Ishikawa (cell line): ENCODE data around the gene IFRD2.

Experiments
- CEBPB ChIP-seq: IDR thresholded peaks from 2 replicates; pipeline ENCODE4 v1.6.1; 2012
- CREB1 ChIP-seq: IDR thresholded peaks from 2 replicates; pipeline ENCODE4 v1.6.1; 2012; ENCODE audit warnings: low read depth
- EGR1 ChIP-seq: IDR thresholded peaks from 2 replicates; pipeline ENCODE4 v1.6.1; 2012
- EP300 ChIP-seq: IDR thresholded peaks from 2 replicates; pipeline ENCODE4 v1.6.1; 2012; ENCODE audit warnings: borderline replicate concordance
- FOXM1 ChIP-seq: IDR thresholded peaks from 2 replicates; pipeline ENCODE4 v1.6.1; 2012; ENCODE audit warnings: low read depth, borderline replicate concordance
- NFIC ChIP-seq: IDR thresholded peaks from 2 replicates; pipeline ENCODE4 v1.6.1; 2012
- RAD21 ChIP-seq: IDR thresholded peaks from 2 replicates; pipeline ENCODE4 v1.6.1; 2012; ENCODE audit warnings: low read depth
- TAF1 ChIP-seq: IDR thresholded peaks from 2 replicates; pipeline ENCODE4 v1.6.1; 2012; ENCODE audit warnings: low read depth, mild to moderate bottlenecking
- TCF12 ChIP-seq: IDR thresholded peaks from 2 replicates; pipeline ENCODE4 v1.6.1; 2012; ENCODE audit warnings: low read depth
- TEAD4 ChIP-seq: IDR thresholded peaks from 2 replicates; pipeline ENCODE4 v1.6.1; 2012
- YY1 ChIP-seq: IDR thresholded peaks from 2 replicates; pipeline ENCODE4 v1.6.1; 2012; ENCODE audit warnings: low read depth
- ZBTB7A ChIP-seq: IDR thresholded peaks from 2 replicates; pipeline ENCODE4 v1.6.1; 2012; ENCODE audit warnings: low read depth
- TF ChIP-seq, protein P1 (sequence below): IDR thresholded peaks from 2 replicates; pipeline ENCODE4 v1.6.1; 2012; ENCODE audit warnings: low read depth, mild to moderate bottlenecking
- TF ChIP-seq, protein P2 (sequence below): IDR thresholded peaks from 2 replicates; pipeline ENCODE4 v1.6.1; 2012
- TF ChIP-seq, protein P3 (sequence below): IDR thresholded peaks from 2 replicates; pipeline ENCODE4 v1.6.1; 2012

IFRD2 gene

DNA sequence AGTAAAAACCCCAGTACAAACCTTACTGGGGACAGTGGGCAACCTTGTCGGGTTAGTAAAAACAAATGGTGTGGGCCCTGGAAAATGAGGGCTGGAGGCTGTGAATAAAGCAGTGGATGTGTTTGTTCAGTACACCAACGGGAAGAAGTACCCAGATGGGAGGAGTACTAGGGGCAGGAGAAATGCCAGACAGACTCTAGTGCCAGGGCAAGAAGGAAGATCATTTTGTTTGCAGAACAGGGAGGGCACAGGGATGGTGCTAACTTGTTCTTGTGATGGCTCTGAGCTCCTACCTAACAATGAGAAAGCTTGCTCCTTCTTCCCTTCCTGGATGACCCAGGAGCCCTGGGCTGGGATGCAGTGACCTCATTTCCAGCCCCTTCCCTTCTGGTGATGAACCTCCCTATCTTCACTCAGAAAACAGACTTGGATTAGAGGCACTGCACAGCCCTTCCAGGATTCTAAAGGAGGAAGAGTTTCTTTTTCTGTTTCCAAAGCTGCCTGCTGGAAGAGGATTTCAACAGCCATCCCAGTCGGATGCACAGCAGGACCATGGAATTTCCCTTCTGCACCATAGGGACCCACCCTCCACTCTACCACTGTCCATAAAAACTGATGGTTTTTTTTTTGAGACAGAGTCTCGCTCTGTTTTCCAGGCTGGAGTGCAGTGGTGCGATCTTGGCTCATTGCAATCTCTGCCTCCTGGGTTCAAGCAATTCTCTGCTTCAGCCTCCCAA is 42.3 kb upstream of the IFRD2 start:
- no peak for TF ChIP-seq TCF12
- TF ChIP-seq, protein P1, sequence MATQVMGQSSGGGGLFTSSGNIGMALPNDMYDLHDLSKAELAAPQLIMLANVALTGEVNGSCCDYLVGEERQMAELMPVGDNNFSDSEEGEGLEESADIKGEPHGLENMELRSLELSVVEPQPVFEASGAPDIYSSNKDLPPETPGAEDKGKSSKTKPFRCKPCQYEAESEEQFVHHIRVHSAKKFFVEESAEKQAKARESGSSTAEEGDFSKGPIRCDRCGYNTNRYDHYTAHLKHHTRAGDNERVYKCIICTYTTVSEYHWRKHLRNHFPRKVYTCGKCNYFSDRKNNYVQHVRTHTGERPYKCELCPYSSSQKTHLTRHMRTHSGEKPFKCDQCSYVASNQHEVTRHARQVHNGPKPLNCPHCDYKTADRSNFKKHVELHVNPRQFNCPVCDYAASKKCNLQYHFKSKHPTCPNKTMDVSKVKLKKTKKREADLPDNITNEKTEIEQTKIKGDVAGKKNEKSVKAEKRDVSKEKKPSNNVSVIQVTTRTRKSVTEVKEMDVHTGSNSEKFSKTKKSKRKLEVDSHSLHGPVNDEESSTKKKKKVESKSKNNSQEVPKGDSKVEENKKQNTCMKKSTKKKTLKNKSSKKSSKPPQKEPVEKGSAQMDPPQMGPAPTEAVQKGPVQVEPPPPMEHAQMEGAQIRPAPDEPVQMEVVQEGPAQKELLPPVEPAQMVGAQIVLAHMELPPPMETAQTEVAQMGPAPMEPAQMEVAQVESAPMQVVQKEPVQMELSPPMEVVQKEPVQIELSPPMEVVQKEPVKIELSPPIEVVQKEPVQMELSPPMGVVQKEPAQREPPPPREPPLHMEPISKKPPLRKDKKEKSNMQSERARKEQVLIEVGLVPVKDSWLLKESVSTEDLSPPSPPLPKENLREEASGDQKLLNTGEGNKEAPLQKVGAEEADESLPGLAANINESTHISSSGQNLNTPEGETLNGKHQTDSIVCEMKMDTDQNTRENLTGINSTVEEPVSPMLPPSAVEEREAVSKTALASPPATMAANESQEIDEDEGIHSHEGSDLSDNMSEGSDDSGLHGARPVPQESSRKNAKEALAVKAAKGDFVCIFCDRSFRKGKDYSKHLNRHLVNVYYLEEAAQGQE = no peak
- no peak for TF ChIP-seq TAF1
- no peak for TF ChIP-seq NFIC
- no peak for TF ChIP-seq CEBPB
- no peak for TF ChIP-seq ZBTB7A
- TF ChIP-seq YY1 = no peak
- no peak for TF ChIP-seq CREB1
- TF ChIP-seq TEAD4 = no peak
- no peak for TF ChIP-seq RAD21
- TF ChIP-seq FOXM1 = no peak
- TF ChIP-seq, protein P2, sequence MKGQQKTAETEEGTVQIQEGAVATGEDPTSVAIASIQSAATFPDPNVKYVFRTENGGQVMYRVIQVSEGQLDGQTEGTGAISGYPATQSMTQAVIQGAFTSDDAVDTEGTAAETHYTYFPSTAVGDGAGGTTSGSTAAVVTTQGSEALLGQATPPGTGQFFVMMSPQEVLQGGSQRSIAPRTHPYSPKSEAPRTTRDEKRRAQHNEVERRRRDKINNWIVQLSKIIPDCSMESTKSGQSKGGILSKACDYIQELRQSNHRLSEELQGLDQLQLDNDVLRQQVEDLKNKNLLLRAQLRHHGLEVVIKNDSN = no peak
- TF ChIP-seq, protein P3, sequence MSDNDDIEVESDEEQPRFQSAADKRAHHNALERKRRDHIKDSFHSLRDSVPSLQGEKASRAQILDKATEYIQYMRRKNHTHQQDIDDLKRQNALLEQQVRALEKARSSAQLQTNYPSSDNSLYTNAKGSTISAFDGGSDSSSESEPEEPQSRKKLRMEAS = no peak
- TF ChIP-seq EGR1 = no peak
- no peak for TF ChIP-seq EP300

DNA sequence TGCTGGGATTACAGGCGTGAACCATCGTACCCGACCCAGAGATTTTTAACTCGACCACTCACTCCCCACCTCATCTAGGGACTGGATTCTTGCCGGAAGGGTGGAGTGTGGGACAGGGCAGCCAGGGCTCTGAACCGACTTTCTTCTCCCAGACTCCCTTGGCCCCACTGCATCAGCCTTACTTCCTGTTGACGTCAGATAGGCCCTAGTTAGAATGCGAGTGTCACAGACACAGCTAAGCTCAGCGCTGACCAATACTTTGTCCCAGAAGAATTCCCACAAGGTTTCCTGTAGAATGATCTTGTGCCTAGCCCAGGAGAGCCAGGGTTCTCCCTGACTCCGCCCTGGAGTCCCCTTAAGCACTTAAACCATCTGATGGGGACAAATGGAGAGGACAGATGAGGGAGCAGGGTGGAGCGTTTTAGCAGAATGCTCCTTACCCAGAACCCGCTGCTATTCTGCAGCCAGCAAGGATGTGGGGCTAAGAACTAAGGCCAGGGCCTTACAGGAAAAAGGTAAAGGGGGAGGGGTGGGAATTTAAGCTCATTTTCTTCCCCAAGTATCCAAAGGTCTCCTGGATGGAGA is 41.6 kb upstream of the IFRD2 start:
- TF ChIP-seq EP300 = no peak
- TF ChIP-seq, protein P3 = no peak
- TF ChIP-seq YY1 = no peak

DNA sequence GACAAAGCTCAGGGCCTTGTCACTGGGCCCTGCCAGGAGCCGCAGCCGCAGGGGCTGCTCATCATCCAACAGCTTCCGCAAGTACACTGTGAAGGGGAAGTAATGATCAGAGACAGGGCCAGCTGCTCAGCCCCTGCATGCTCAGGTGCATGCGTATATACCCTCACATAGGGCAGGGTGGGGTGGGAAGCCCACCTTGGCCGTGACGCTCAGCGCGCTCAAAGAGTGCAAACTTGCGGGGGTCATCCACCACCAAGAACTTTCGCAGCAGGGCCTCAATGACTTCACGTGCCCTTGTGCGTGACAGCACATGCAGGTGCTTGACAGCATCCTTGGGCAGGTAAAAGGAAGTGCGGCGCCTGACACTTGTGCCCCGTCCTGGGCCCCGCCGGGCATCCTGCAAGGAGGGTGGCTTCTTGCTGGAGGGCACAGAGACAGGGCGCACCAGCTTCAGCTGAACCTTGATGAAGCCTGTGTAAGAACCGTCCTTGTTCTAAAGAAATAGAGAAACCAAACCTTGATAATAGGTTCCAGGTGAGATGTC is 39.2 kb upstream of the IFRD2 start:
- TF ChIP-seq EP300 (no peak), CREB1 (no peak), TAF1 (no peak), FOXM1 (no peak), ZBTB7A (no peak), CEBPB (no peak)
- TF ChIP-seq, protein P3 = no peak
- TF ChIP-seq, protein P1 = no peak

DNA sequence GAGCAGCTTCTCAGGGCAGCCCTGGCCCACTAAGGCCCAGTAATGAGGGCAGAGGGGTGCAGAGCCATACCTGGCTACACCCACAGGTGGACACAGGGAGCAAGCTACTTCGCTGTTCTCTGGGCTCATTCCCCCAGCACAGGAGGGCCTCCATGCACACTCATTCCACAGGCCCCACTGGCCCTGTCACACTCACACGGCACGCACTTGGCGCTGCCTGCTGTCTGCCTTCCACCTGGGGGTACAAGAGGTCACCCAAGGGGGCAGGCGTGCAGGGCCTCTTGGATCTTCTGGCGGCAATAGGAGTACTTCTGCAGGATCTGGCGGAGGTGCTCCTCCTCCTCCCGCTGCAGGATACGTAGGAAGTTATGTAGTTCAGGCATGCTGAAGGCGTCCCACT is 38.1 kb upstream of the IFRD2 start:
- TF ChIP-seq NFIC = no peak
- no peak for TF ChIP-seq YY1
- TF ChIP-seq TCF12 = no peak
- no peak for TF ChIP-seq RAD21
- no peak for TF ChIP-seq ZBTB7A
- TF ChIP-seq TAF1 = no peak
- no peak for TF ChIP-seq EP300

DNA sequence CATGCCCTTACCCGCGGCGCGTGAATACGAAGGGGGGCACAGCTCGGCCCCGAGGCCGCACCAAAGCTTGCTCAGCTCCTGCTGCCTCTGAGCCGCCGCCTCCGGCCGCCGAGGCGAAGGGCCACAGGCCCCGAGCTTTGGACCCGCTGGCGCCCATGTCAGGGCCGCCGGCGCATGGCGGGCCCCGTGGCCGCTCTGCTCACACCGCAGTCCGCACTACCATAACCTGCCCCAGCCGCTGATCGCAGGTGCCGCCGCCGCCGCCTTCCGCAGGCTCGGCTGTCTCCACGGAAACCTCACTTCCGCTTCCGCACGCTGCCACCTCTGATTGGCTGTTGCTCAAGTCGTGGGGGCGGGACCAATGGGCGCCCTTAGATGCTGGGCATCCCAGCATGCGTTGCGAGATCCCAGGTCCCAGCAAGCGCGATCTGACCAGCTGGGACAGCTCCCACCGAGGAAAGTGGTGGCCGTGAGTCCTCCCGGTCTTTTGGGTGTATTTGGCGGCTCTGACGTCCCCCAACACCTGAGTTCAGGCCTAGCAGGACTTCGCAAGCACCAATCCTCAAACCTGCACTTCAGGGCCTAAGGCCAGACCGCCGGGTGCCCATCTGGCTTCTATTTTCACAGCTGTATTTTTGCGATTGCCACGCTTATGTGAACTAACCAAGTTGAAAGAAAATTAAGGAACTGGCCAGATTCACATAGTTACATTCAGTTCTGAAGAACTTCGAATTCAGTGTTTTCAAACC is 35.9 kb upstream of the IFRD2 start, which contains the start of gene TUSC2:
Gene TUSC2, minus strand, starts transcription at position 281 of the 749 bp plus-strand sequence. Its CDS starts 124 bp downstream, at position 157.
- TF ChIP-seq, protein P3 = peak; percentile 78
- TF ChIP-seq FOXM1 (no peak), NFIC (no peak), EGR1 (peak; percentile 40; the same call in 1 of the 2 replicates), ZBTB7A (no peak), CEBPB (no peak), CREB1 (peak; percentile 75), YY1 (0 out of 2 replicates have a peak, but pooled peaks have one; percentile 63), TCF12 (0 out of 2 replicates have a peak, but pooled peaks have one; percentile 29), RAD21 (no peak), TEAD4 (no peak), TAF1 (peak; percentile 76; the same call in 1 of the 2 replicates), EP300 (peak; percentile 58)
- TF ChIP-seq, protein P2 = no peak
- TF ChIP-seq, protein P1 = no peak
